Effector memory CD4-positive, alpha-beta T cell (primary cell): ENCODE measurements around the gene C11orf98.
"Not testable (repeated sequence)": the region's sequence is repeated elsewhere in the genome, so short reads cannot be mapped to it uniquely, and the experiment has no call there.

Source experiments
- DNase-seq, 3 donors: peaks; one replicate each; pipeline ENCODE4 v3.0.0-alpha.2; 2020
- H3K27ac ChIP-seq: 2 replicates; pipeline ENCODE4 v1.7.0; 2013; ENCODE audit warnings: mild to moderate bottlenecking, low read length, moderate library complexity; ENCODE audit not compliant: insufficient read depth, poor library complexity, severe bottlenecking
- H3K27me3 ChIP-seq: replicated peaks from 2 replicates; pipeline ENCODE4 v1.7.0; 2013; ENCODE audit warnings: mild to moderate bottlenecking, low read length; ENCODE audit not compliant: insufficient read depth, control insufficient read depth, poor library complexity, severe bottlenecking
- H3K36me3 ChIP-seq: 2 replicates; pipeline ENCODE4 v1.7.0; 2013; ENCODE audit warnings: mild to moderate bottlenecking, low read length, moderate library complexity; ENCODE audit not compliant: control insufficient read depth, insufficient read depth
- H3K4me1 ChIP-seq: 2 replicates; pipeline ENCODE4 v1.7.0; 2013; ENCODE audit warnings: low read length, mild to moderate bottlenecking; ENCODE audit not compliant: control insufficient read depth, insufficient read depth, poor library complexity, severe bottlenecking
- H3K4me3 ChIP-seq: 2 replicates; pipeline ENCODE4 v1.7.0; 2013; ENCODE audit warnings: low read length, low read depth, mild to moderate bottlenecking; ENCODE audit not compliant: insufficient read depth, poor library complexity, severe bottlenecking
- H3K9me3 ChIP-seq: 2 replicates; pipeline ENCODE4 v1.7.0; 2013; ENCODE audit warnings: mild to moderate bottlenecking, low read length, moderate library complexity; ENCODE audit not compliant: control insufficient read depth

Gene C11orf98

DNA sequence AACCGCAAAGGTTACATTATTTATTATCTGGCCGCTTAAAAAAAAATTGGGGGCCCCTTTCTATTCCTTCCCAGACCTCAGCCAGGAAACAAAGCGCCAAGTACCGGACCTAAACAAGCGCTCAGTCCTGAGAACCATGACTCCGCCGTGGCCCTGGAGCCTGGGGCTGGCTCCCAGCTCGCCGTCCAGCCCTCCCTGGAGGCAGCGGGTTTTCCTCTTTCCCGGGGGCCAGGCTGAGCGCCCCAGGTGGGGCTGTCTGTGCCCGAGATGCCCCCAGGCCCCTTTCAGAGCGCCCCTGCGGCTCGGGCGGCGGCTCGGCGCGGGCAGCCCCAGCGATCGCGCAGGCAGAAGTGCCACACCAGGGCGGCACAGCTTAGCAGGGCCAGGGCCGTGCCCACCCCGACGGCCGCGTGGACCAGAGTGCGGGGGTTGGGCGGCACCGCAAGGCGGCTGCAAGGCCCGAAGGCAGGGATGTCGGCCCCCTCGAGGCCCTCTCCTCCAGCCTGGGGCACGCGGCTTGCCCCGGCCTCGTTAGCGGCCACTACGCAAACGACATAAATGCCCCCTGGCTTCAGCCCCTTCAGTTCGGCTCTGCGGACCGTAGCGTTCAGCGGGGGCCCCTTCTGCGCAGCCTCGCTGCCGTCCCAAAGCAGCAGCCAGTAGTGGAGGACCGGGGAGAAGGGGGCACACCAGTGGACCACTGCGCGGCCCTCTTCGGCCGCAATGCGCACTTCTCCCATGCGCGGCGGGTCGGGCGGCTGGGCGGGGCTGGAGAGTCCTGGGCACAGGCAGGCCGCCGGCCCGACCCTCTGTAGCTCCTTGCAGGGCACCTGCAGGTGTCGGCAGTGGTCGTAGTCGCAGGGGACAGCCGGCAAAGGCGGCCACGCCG is 22.7 kb upstream of the C11orf98 start:
- H3K36me3 ChIP-seq: peaks cover 7% of the 10 kb centered on the region
- peaks cover 7% of the 10 kb centered on the region for H3K27me3 ChIP-seq
- DNase-seq: no peak
- no peak overlapping the region for H3K27ac ChIP-seq
- no peaks in the 10 kb centered on the region for H3K9me3 ChIP-seq
- H3K4me1 ChIP-seq: no peaks in the 10 kb centered on the region
- H3K4me3 ChIP-seq: no peak overlapping the region

DNA sequence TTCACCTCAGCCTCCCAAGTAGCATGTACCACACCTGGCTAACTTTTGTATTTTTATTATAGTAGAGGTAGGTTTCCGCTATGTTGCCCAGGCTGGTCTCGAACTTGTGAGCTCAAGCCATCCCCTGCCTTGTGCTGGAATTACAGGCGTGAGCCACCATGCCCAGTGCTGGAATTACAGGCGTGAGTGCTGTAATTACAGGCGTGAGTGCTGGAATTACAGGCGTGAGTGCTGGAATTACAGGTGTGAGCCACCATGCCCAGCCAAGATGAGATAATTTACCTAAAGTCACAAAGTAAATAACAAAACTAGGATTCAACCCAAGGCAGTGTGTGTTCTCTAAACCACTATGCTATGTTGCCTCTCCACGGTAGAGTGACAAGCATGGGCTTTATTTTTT is 17.5 kb upstream of the C11orf98 start:
- no peak overlapping the region for H3K27ac ChIP-seq
- no peaks in the 10 kb centered on the region for H3K9me3 ChIP-seq
- H3K4me1 ChIP-seq: peaks cover 10% of the 10 kb centered on the region
- H3K36me3 ChIP-seq: peaks cover 1% of the 10 kb centered on the region
- DNase-seq: no peak
- H3K27me3 ChIP-seq: no peaks in the 10 kb centered on the region
- no peak overlapping the region for H3K4me3 ChIP-seq

DNA sequence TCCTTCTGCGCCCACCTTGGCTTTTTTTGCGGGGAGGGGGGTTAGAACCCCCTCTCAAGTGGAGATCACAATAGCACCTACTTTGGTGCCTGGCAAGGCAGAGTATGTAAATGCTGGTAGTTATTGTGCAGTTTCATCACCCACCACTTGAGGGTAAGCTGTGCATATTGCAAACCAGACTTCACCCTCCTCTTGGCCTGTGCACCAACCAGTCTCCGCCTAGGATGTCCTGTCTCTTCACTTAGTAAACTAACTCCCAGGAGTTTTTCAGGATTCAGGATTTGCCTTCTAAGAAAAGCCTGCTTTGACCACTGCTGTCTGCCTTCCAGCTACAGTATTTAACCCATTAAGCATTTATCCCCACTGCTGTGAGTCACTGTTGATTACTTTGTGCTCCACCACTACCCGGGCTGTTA is 15.8 kb upstream of the C11orf98 start:
- Histone ChIP-seq H3K4me1 (peaks cover 10% of the 10 kb centered on the region), H3K36me3 (peaks cover 8% of the 10 kb centered on the region), H3K27ac (no peak overlapping the region), H3K4me3 (no peak overlapping the region), H3K9me3 (no peaks in the 10 kb centered on the region), H3K27me3 (no peaks in the 10 kb centered on the region)
- no peak for DNase-seq

DNA sequence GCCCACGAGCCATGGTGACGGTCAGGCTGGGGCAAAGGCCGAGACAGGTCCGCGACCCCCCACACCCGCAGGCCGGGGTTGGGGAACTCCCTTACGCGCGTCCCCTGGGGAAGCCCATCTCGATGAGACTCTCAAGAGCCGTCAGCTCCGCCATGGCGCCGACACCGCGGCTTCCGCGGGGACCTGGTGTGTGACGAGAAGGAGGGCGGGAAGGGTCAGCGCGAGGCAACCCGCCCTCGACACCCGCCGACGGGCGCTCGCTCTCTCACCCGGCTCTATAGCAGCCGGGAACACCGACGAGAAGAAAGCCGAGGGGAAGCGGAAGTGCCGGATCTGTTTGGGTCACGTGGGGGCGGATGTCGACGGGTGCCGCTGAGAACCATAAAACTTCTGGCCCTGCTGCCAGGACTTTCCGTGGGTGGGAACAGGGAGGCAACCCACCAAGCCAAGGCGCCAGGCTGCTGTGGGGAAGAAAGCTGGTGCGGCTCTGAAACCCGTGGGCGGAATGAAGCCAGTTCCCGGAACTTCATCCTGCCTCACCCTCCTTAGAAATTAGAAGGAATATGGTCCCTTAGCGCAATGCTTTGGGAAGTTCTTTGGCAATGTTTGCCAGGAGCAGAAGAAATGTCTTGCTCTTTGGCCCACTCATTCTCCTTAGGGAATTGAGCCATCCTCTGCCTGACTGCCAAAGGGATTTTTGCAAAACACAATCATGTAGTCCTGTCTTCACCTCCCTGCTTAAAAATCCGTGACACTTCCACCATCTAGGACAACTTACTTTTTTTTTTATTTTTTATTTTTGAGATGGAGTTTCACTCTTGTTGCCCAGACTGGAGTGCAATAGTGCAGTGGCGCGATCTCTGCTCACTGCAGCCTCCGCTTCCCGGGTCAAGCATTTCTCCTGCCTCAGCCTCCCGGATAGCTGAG is 14.0 kb upstream of the C11orf98 start, which contains the start of gene UBXN1:
UBXN1 (minus strand) TSS at position 304 of the 927 bp plus-strand sequence; CDS start at position 154, 150 bp downstream.
- peak; percentile 76 to 82 (median 77) for DNase-seq
- Histone ChIP-seq H3K27me3 (no peaks in the 10 kb centered on the region), H3K27ac (peak within 1 kb of the TSS; percentile 97), H3K4me1 (peaks cover 10% of the 10 kb centered on the region), H3K9me3 (no peaks in the 10 kb centered on the region), H3K36me3 (peaks cover 8% of the 10 kb centered on the region), H3K4me3 (peak within 1 kb of the TSS; percentile 83)

DNA sequence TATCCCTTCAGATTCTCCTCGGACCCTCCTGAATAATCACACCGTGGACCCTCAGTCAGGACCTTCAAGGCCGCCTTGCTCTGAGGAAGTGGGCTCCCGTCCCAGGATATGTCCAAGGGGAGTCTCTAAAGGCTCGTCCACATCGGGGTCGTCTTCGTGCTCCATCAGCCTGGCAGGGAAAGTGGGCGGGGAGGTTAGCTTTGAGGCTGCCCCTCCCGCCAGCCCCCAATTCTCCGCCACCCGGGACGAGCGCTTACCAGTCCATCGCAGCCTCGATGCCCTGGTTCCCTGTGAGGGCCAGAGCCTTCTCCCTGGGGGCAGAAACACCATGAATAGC is 13.4 kb upstream of the C11orf98 start:
- H3K9me3 ChIP-seq: no peaks in the 10 kb centered on the region
- no peaks in the 10 kb centered on the region for H3K27me3 ChIP-seq
- peak overlapping the region; percentile 97 for H3K27ac ChIP-seq
- H3K4me3 ChIP-seq: peak overlapping the region; percentile 83
- DNase-seq: no peak
- peaks cover 8% of the 10 kb centered on the region for H3K36me3 ChIP-seq
- peaks cover 10% of the 10 kb centered on the region for H3K4me1 ChIP-seq

DNA sequence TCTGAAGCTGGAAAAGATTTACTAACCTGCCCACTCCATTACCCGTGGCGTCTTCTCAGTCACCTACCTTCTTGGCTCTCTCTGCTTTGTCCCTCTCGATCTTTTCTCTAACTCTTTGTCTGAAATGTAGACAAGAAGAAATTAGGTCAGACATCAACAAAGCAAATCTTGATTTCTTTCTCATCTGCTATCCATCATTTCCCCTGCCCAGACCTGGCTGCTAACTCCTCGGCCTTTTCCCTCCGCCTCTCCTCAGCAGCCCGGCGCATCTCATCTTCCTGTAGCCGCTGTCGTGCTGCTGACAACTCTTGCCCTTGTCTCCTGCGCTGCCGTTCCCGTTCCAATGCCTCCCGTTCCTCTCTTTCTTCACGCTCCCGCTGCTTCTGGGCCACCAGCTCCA is 12.7 kb upstream of the C11orf98 start:
- Histone ChIP-seq H3K27ac (peak overlapping the region; percentile 97), H3K36me3 (peaks cover 8% of the 10 kb centered on the region), H3K9me3 (no peaks in the 10 kb centered on the region), H3K4me3 (peak overlapping the region; percentile 83), H3K4me1 (peaks cover 16% of the 10 kb centered on the region), H3K27me3 (no peaks in the 10 kb centered on the region)
- no peak for DNase-seq

DNA sequence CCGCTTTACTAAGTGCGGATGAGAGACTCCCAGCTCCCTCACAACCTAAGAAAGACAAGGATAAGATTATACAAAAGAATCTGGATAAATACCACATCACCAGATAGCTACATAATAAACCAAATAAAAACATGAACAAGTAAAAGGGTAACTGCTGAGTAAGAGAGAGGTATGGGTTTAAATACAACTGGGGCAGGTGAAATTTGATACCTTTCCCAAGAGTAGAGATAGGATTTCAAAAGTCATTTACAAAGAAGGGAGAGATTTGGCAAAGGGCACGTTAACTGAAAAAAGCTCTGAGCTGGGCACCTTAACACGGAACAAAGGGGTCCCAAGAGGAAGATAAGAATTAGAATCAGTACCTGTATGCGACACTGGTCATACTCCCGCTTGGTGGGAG is 12.1 kb upstream of the C11orf98 start:
- Histone ChIP-seq H3K4me1 (peaks cover 21% of the 10 kb centered on the region), H3K36me3 (peaks cover 8% of the 10 kb centered on the region), H3K27me3 (no peaks in the 10 kb centered on the region), H3K27ac (peak overlapping the region; percentile 18), H3K9me3 (no peaks in the 10 kb centered on the region), H3K4me3 (no peak overlapping the region)
- no peak for DNase-seq

DNA sequence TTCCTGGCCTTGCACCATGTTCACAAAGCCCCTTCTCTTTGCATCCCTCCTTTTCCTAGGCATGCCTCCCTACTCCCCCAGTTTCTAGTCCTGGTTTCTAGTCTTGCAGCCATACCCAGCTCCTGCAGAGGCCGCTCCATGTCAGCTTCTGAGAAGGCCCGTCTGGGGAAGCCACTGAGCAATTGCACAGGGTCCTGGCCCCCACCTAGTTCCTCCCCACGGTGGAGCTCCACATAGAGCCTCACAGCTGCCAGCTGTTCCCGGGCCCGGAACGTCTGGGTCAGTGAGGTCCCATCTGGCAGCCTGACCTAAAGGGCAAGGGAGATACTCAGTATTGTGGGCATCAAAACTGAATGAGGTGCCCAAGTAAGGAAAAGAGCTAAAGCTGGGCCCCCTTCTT is 11.7 kb upstream of the C11orf98 start:
- no peaks in the 10 kb centered on the region for H3K9me3 ChIP-seq
- H3K27me3 ChIP-seq: no peaks in the 10 kb centered on the region
- H3K36me3 ChIP-seq: peaks cover 8% of the 10 kb centered on the region
- peak overlapping the region; percentile 18 for H3K27ac ChIP-seq
- peaks cover 21% of the 10 kb centered on the region for H3K4me1 ChIP-seq
- DNase-seq: no peak
- H3K4me3 ChIP-seq: no peak overlapping the region

DNA sequence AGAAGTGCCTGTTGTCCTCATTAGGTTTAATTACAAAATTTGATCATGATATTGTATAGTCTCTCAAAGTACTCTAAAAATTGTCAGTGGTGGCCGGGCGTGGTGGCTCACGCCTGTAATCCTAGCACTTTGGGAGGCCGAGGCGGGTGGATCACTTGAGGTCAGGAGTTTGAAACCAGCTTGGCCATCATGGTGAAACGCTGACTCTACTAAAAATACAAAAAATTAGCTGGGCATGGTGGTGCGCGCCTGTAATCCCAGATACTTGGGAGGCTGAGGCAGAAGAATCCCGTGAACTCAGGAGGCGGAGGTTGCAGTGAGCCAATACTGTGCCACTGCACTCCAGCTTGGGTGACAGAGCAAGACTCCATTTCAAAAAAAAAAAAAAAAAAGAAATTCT is 10.4 kb upstream of the C11orf98 start:
- H3K4me1 ChIP-seq: peaks cover 21% of the 10 kb centered on the region
- H3K36me3 ChIP-seq: not testable (repeated sequence)

DNA sequence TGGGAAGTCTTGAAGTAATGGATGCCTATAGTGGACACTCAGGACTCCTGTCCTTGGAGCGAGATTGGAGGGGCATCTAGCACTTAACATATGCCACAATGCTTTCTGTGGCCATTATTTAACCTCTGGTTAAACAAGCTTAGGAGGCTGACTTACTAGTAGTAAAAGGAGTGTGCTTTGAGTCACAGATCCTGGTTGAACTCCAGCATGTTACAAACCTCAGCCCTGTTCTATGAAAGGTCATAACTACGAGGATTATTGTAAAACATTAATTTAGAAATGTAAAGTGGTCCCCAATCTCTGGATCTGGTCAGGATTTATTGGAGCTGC is 8.2 kb upstream of the C11orf98 start:
- no peak overlapping the region for H3K4me3 ChIP-seq
- peaks cover 8% of the 10 kb centered on the region for H3K36me3 ChIP-seq
- H3K27me3 ChIP-seq: no peaks in the 10 kb centered on the region
- H3K4me1 ChIP-seq: peaks cover 16% of the 10 kb centered on the region
- no peak for DNase-seq
- H3K9me3 ChIP-seq: no peaks in the 10 kb centered on the region
- H3K27ac ChIP-seq: peak overlapping the region; percentile 5

More for the DNA sequence above, 10.4 kb upstream of the C11orf98 start:
- not testable (repeated sequence) for H3K9me3 ChIP-seq, H3K4me3 ChIP-seq, DNase-seq, H3K27me3 ChIP-seq, H3K27ac ChIP-seq
